Nasal cavity respiratory epithelium epithelial cell of viscerocranial mucosa (primary cell): Measurements from ENCODE around the gene RBM23. TPM values are rescaled to one million over a fixed set of nuclear protein-coding genes. Genes with fewer than 3 reads are reported as not detected.

Experiments
- total RNA-seq: library from RNA; depleted of rRNA; stranded (reverse); fragments of >200 nt; gene quantifications from 2 replicates; pipeline ENCODE4 v1.2.3, GENCODE V29; 2014

Gene RBM23
- 42.0 and 65.0 TPM in 2 replicates for total RNA-seq

GRCh38 chr14:22918804-22919600 lies at the start of gene RBM23:
Gene RBM23, minus strand, starts transcription at chr14:22919149.

GRCh38 chr14:22929104-22929960 lies 10.4 kb upstream of the RBM23 start, which contains the start of gene PRMT5:
Gene PRMT5, minus strand, starts transcription at chr14:22929376. Its CDS starts 15 bp downstream, at chr14:22929361.

GRCh38 chr14:22883173-22883976 lies 35.6 kb downstream of the RBM23 start, which contains the start of gene REM2:
Gene REM2, plus strand, starts transcription at chr14:22883222. Its CDS starts 66 bp downstream, at chr14:22883288.

GRCh38 chr14:22871224-22872032 lies 47.5 kb downstream of the RBM23 start, which contains the start of gene LRP10:
Gene LRP10, plus strand, starts transcription at chr14:22871740. Its CDS starts 564 bp downstream, at chr14:22872304.

Other genes with a start within 250 kb of the RBM23 start
- 36.6 and 48.3 TPM in 2 replicates for gene OXA1L, start 152.5 kb downstream of the RBM23 start, total RNA-seq
- 0.34 and 1.9 TPM in 2 replicates for gene SLC7A7, start 103.7 kb downstream of the RBM23 start, total RNA-seq
- 21.1 and 29.4 TPM in 2 replicates for gene MRPL52, start 89.3 kb downstream of the RBM23 start, total RNA-seq
- gene MMP14, start 82.6 kb downstream of the RBM23 start, total RNA-seq, result 127 and 515 TPM in 2 replicates
- 58.1 and 144 TPM in 2 replicates for gene LRP10, start 47.4 kb downstream of the RBM23 start, total RNA-seq
- under 0.01 and 0.14 TPM in 2 replicates for gene REM2, start 35.9 kb downstream of the RBM23 start, total RNA-seq
- 54.6 and 132 TPM in 2 replicates for gene PRMT5, start 10.2 kb upstream of the RBM23 start, total RNA-seq
- 23.0 and 84.8 TPM in 2 replicates for gene HAUS4, start 37.9 kb upstream of the RBM23 start, total RNA-seq
- 155 and 317 TPM in 2 replicates for gene AJUBA, start 63.4 kb upstream of the RBM23 start, total RNA-seq
- 7.7 and 8.2 TPM in 2 replicates for gene C14orf93, start 91.0 kb upstream of the RBM23 start, total RNA-seq
- gene PSMB5, start 115.8 kb upstream of the RBM23 start, total RNA-seq, result 125 and 176 TPM in 2 replicates
- not detected in 2 replicates for gene PSMB11, start 123.1 kb upstream of the RBM23 start, total RNA-seq
- 2.4 and 4.0 TPM in 2 replicates for gene CDH24, start 138.4 kb upstream of the RBM23 start, total RNA-seq
- 40.7 and 73.9 TPM in 2 replicates for gene ACIN1, start 176.0 kb upstream of the RBM23 start, total RNA-seq
- gene C14orf119, start 176.4 kb upstream of the RBM23 start, total RNA-seq, result 56.4 and 56.7 TPM in 2 replicates
- not detected in 2 replicates for gene CIROP, start 185.8 kb upstream of the RBM23 start, total RNA-seq
- gene CEBPE, start 200.1 kb upstream of the RBM23 start, total RNA-seq, result not detected in 2 replicates